ENCODE measurements around the gene TCEAL9. TPM values are rescaled to one million over a fixed set of nuclear protein-coding genes. Genes with fewer than 3 reads are reported as not detected.

TCEAL9 gene
- total RNA-seq, 1 donor from 2014 or later, result 0.35 TPM

DNA sequence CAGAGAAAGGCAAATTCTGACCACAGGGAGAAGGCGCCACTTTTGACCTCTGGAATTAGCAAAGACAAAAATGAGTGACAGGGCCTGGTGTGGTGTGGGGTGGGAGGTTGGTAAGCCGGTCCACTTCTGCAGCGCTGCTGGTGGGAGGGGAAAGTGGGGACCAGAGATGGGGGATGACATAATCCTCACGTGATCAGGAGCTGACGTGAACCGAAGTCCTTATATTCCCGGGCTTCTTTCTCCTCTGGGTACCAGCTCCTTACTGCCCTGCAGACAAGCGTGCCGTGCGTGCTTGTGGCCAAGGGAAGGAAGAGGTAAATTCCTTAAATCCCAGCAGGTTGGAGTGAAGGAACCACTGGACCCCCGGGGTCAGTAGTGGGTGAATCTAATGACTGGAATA lies 26.3 kb upstream of the TCEAL9 start, which contains the start of gene TCEAL7:
TCEAL7 (plus strand) TSS at position 249 of the 400 bp plus-strand sequence. CDS start 1,165 bp downstream, outside the sequence.
- Mint-ChIP-seq H3K4me3 (no peak within 1 kb of the TSS), H3K27ac (no peak within 1 kb of the TSS), H3K36me3 (ENCODE audit: low read depth) (no peaks in the 10 kb centered on the region), H3K27me3 (peaks cover 12% of the 10 kb centered on the region), H3K9me3 (no peaks in the 10 kb centered on the region), H3K4me1 (peaks cover 2% of the 10 kb centered on the region)
- no peak for DNase-seq
- ChIA-PET POLR2A (no interaction called here), CTCF (no interaction called here)
- intact Hi-C loops (cut with micrococcal nuclease), result no loop called here
- TF ChIP-seq, protein P1, sequence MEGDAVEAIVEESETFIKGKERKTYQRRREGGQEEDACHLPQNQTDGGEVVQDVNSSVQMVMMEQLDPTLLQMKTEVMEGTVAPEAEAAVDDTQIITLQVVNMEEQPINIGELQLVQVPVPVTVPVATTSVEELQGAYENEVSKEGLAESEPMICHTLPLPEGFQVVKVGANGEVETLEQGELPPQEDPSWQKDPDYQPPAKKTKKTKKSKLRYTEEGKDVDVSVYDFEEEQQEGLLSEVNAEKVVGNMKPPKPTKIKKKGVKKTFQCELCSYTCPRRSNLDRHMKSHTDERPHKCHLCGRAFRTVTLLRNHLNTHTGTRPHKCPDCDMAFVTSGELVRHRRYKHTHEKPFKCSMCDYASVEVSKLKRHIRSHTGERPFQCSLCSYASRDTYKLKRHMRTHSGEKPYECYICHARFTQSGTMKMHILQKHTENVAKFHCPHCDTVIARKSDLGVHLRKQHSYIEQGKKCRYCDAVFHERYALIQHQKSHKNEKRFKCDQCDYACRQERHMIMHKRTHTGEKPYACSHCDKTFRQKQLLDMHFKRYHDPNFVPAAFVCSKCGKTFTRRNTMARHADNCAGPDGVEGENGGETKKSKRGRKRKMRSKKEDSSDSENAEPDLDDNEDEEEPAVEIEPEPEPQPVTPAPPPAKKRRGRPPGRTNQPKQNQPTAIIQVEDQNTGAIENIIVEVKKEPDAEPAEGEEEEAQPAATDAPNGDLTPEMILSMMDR (IDR thresholded peaks at IDR 0.05), result no peak
- no peak for ATAC-seq (ENCODE audit: low read depth)

DNA sequence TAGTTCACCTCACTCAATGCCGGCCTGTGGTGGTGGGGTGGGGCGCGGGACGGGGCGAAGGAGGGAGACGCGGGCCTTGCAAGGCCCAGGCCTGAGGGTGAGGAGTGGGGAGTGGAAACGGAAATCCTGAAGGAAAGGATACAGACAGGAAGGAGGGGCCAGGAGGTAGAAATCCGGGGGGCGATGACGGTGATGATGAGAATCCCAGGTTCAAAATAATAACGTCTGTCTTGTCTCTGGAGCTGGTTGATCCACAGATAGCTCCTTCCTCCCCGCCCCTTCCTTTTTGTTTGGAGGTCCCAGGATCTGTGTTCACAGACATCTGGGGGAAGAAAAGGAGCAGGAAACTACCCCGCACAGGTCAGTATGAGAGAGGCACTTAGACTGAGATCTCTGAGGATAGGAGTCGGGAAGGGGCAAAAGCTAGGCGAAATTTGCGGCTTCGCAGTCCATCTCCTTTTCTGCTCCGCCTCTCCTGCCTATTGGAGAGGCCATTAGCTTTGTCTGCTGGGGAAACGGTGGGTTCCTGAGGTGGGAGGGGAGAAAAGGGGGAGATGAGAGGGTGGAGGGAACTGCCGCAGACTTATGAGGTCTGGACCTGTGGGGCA lies 25.5 kb upstream of the TCEAL9 start:
- intact Hi-C loops (cut with micrococcal nuclease), result no loop called here
- peaks cover 12% of the 10 kb centered on the region for H3K27me3 Mint-ChIP-seq
- CTCF ChIA-PET, result no interaction called here
- ATAC-seq (ENCODE audit: low read depth) (no peak), DNase-seq (no peak)
- no peaks in the 10 kb centered on the region for H3K36me3 Mint-ChIP-seq (ENCODE audit: low read depth)
- H3K27ac Mint-ChIP-seq, result no peak overlapping the region
- no peak overlapping the region for H3K4me3 Mint-ChIP-seq
- H3K9me3 Mint-ChIP-seq, result no peaks in the 10 kb centered on the region
- TF ChIP-seq, protein P1 (IDR thresholded peaks at IDR 0.05), result no peak
- POLR2A ChIA-PET, result no interaction called here
- peaks cover 2% of the 10 kb centered on the region for H3K4me1 Mint-ChIP-seq

DNA sequence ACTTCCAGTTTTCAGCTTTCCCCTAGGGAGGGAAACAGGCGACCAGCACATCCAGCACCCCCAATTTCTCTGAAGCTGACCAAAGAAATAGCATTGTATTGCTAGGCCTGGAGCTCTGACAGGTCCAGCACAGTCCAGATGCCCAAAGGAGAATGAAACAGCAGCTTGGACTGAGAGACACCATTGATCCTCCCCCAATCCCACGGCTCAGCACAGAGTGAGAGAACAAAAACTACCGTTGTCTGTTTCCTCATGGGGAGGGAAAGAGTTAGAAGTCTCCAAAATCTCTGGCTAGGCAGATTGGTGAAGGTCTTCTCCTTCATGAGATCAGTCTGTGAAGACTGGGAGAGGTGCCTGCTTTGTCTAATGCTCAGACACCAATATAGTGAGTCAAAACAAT lies 17.6 kb upstream of the TCEAL9 start:
- no peak for ATAC-seq (ENCODE audit: low read depth)

DNA sequence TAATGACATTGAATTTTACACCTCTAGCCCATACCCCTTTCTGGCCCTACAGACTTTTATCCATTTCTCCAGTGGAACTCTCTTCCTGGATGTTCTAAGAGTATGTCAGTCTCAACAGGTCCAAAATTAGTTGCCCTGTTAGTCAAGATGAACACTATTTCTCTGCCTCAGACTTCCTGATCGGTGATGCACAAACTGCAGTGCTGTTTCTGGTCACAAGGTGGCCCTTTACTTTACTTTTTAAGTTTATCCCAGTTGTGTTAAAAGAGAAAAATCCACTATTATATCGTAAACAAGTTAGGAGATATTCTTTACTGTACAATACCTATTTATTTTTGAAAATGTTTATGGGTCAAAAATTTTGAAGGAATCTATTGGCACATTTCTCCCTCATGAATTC lies 13.2 kb upstream of the TCEAL9 start:
- no peak for ATAC-seq (ENCODE audit: low read depth)
- DNase-seq, result no peak
- Mint-ChIP-seq H3K4me3 (no peak overlapping the region), H3K27me3 (peaks cover 5% of the 10 kb centered on the region), H3K36me3 (ENCODE audit: low read depth) (no peaks in the 10 kb centered on the region), H3K9me3 (no peaks in the 10 kb centered on the region), H3K4me1 (no peaks in the 10 kb centered on the region), H3K27ac (no peak overlapping the region)
- intact Hi-C loops (cut with micrococcal nuclease), result loop anchor here (1.0 kb wide), 3 partner anchors 121 to 147 kb away; no protein-coding TSS in a partner anchor
- TF ChIP-seq, protein P1 (IDR thresholded peaks at IDR 0.05), result peak; percentile 14
- POLR2A ChIA-PET, result no interaction called here
- CTCF ChIA-PET, result no interaction called here

More for the DNA sequence above, 17.6 kb upstream of the TCEAL9 start:
- Mint-ChIP-seq H3K9me3 (no peaks in the 10 kb centered on the region), H3K27ac (no peak overlapping the region), H3K4me1 (no peaks in the 10 kb centered on the region), H3K4me3 (no peak overlapping the region), H3K27me3 (no peaks in the 10 kb centered on the region), H3K36me3 (ENCODE audit: low read depth) (no peaks in the 10 kb centered on the region)
- intact Hi-C loops (cut with micrococcal nuclease), result no loop called here
- CTCF ChIA-PET, result no interaction called here
- DNase-seq, result no peak
- TF ChIP-seq, protein P1 (IDR thresholded peaks at IDR 0.05), result no peak
- POLR2A ChIA-PET, result no interaction called here

DNA sequence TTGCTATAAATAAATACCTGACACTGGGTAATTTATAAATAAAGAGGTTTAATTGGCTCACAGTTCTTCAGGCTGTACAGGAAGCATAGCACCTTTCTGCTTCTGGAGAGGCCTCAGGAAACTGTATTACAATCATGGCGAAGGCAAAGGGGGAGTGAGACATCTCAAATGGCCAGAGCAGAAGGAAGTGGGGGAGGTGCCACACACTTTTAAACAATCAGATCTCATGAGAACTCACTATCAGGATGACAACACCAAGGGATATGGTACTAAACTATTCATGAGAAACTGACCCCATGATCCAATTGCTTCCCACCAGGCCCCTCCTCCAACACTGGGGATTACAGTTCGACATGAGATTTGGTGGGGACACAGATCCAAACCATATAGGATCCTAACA lies 11.7 kb upstream of the TCEAL9 start:
- no peaks in the 10 kb centered on the region for H3K36me3 Mint-ChIP-seq (ENCODE audit: low read depth)
- intact Hi-C loops (cut with micrococcal nuclease), result no loop called here
- ChIA-PET CTCF (no interaction called here), POLR2A (no interaction called here)
- H3K9me3 Mint-ChIP-seq, result no peaks in the 10 kb centered on the region
- TF ChIP-seq, protein P1 (IDR thresholded peaks at IDR 0.05), result no peak
- H3K27me3 Mint-ChIP-seq, result peaks cover 5% of the 10 kb centered on the region
- no peak overlapping the region for H3K4me3 Mint-ChIP-seq
- DNase-seq, result no peak
- H3K27ac Mint-ChIP-seq, result no peak overlapping the region
- no peaks in the 10 kb centered on the region for H3K4me1 Mint-ChIP-seq
- ATAC-seq (ENCODE audit: low read depth), result no peak
